ENCODE results near the gene THBD.

The THBD gene

GRCh38 chr20:23063168-23063567 lies 13.7 kb upstream of the THBD start:
- FAIRE-seq, result no peak
- DNase-seq (ENCODE audit: extremely low spot score, insufficient read length, low read depth), result no peak

GRCh38 chr20:23062632-23063031 lies 13.2 kb upstream of the THBD start:
- DNase-seq (ENCODE audit: extremely low spot score, insufficient read length, low read depth) (no peak), FAIRE-seq (no peak)

DNA sequence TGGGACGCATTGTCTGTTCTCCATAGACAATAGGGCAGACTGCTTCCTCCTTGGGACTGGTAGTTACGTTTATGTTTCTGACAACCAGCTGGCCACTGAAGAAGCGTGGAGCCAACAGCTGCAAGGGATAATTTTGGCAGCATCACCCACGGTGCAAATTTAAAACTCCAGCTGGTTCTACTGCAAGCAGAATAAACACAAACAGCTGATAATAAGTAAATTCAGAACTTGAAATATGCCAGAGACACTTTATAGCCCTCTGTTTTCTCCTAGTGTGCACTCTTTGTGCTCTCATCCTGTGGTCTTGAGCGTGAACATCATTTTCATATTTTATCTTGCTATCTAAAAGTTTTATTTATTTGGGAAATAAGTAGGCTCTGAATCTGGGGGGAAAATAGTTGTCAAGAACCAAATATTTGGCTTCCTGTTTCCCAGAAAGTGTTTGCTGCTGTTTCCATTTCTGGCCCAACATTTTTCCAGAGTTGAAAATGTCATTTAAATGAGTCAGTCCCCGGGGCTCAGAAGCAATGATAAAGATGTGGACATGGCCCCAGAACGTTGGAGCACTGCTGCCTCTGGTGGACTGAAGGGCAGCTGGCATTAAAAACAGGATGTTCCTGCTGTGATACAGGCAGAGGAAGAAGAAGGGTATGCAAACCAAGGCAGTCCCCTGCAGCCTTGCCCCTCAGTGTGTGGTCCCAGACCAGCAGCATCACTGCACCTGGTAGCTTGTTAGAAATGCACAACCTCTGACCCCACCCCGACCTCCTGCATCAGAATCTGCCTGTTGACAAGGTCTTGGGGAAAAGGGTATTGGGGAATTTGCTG lies 12.5 kb upstream of the THBD start:
- no peak for DNase-seq (ENCODE audit: extremely low spot score, insufficient read length, low read depth)
- FAIRE-seq, result no peak

- DNase-seq (ENCODE audit: extremely low spot score, insufficient read length, low read depth) (no peak), FAIRE-seq (no peak)
Measured at GRCh38 chr20:23061262-23061661, 11.8 kb upstream of the THBD start.

GRCh38 chr20:23060629-23061028 lies 11.2 kb upstream of the THBD start:
- DNase-seq (ENCODE audit: extremely low spot score, insufficient read length, low read depth) (no peak), FAIRE-seq (no peak)

DNA sequence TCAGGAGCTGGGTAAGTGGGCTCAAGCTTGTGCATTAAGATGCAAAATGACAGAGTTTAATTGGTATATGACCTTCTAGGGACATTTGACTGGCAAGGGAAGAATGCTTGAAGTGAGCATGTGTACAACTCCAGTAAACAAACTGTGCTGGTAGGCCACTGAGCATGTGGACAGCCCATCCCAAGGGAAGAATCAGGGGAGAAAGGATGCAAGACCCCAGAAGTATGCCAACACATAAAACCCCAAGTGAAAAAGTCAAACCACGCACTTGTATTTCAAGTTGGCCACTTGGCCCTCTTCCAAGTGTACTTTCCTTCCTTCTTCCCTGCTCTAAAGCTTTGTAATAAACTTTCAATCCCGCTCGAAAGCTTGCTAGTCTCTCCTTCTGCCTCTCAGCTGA lies 10.4 kb upstream of the THBD start:
- FAIRE-seq (no peak), DNase-seq (ENCODE audit: extremely low spot score, insufficient read length, low read depth) (no peak)

- FAIRE-seq, result no peak
- DNase-seq (ENCODE audit: extremely low spot score, insufficient read length, low read depth), result no peak
Measured at GRCh38 chr20:23059001-23059400, 9.5 kb upstream of the THBD start.

DNA sequence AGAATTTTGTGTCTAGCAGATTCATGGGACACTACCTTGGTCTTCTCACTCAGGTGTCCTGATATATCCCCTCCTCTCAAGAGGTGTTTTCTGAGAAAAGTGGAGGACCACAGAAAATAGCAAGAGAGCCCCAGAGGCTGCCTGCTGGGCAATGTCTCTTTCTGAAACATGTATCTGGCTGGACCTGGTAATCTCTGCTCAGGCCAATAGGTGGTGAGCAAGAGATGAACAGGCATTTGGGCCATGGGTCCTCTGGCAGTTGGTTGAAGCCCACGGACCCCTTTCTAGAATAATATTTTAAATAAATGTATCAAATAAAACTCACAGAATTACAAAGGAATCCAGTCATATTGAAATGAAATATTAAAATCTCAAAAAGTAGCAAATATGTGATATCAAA lies 8.8 kb upstream of the THBD start:
- no peak for FAIRE-seq

GRCh38 chr20:23052904-23053303 lies 3.4 kb upstream of the THBD start:
- DNase-seq (ENCODE audit: extremely low spot score, insufficient read length, low read depth), result no peak
- no peak for FAIRE-seq

More for the DNA sequence above, 8.8 kb upstream of the THBD start:
- no peak for DNase-seq (ENCODE audit: extremely low spot score, insufficient read length, low read depth)

DNA sequence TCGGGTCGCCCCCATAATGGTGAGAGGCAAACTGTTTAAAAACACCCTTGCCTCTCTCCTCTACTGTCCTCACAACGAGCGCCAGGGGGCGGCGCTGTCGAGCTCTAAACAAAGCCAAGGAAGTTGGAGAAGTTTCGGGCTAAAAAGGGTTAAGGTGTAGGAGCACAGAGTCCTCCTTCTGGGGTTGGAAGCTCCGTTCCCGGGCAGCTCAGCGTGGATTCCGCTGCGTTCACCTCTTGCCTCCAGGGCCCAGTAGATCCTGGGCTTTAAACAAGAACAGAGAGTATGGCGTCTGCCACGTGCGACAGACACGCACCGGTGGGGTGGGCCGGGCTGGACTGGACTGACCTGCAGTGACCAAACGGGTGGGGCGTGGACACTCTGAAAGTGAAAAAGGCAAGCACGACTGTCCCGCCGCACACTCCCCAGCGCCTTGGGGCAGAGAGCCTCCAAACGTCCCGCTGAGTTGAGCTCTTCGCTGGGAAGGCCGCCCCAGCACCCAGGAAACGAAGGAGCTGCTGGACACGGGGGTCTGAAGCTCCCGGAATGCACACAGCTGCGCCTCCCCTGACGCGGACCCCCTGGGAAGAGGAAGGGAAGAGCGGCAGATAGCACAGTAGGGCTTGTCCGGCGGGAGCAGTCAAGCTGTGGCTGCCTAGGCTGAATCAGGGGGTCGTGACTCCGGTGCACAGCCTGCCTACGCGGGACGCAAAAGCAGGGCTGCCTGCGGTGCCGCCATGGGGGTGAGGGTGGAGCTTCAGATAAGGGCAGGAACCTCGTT lies 1.6 kb upstream of the THBD start:
- DNase-seq (ENCODE audit: extremely low spot score, insufficient read length, low read depth) (no peak), FAIRE-seq (no peak)

GRCh38 chr20:23050076-23050838 lies 785 bp upstream of the THBD start:
- FAIRE-seq (no peak), DNase-seq (ENCODE audit: extremely low spot score, insufficient read length, low read depth) (no peak)

- FAIRE-seq (no peak), DNase-seq (ENCODE audit: extremely low spot score, insufficient read length, low read depth) (no peak)
Measured at GRCh38 chr20:23048283-23049200, 930 bp downstream of the THBD start.

DNA sequence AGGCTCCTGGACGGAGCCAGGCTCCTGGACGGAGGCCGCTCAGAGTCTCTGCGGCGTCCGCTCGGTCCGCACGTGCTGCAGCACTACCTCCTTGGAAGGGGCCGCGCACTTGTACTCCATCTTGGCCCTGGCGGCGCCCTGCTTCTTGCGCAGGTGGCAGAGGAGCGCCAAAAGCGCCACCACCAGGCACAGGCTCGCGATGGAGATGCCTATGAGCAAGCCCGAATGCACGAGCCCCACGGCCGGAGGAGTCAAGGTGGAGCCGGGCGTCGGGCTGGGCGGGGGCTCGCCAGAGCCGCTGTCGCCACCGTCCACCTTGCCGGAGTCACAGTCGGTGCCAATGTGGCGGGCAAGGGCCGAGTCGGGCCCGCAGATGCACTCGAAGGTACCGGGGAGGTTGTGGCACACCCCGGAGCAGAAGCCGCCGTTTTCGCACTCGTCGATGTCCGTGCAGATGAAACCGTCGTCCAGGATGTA lies 1.7 kb downstream of the THBD start:
- FAIRE-seq (no peak), DNase-seq (ENCODE audit: extremely low spot score, insufficient read length, low read depth) (no peak)

DNA sequence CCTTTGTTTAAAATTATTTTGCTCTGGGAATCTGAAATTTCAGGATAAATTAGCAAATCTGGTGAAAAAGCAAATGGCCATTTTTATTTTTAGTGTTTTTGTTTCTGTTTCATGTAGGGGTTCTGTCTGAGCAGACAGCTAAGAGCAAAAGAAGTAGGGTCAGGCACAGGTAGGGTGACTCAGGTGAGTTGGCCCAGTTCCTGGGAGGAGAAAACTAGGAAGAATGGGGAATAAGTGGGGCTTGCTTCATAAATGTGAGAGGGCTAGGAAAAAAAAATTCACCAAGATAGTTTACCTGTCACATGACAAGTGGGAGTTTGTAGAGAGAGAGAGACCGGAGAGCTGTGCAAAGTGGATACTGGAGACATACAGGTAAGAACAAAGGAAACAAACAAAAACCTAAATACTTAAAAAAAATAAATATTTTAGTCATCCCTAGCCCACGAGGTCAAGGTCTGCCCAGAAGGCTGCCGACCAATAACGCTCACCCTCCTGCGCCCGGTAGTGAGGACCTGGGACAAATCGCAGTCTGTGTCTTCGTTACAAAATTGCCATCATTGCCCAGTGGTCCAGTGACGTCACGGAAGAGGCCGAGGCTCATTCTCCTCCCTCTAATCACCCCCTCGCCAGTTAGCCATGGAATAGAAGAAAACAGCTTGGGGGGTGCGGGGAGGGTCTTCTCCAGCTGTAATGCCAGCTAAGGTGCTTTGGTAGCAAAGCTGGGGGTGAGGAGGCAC lies 2.3 kb downstream of the THBD start:
- no peak for FAIRE-seq
- no peak for DNase-seq (ENCODE audit: extremely low spot score, insufficient read length, low read depth)

DNA sequence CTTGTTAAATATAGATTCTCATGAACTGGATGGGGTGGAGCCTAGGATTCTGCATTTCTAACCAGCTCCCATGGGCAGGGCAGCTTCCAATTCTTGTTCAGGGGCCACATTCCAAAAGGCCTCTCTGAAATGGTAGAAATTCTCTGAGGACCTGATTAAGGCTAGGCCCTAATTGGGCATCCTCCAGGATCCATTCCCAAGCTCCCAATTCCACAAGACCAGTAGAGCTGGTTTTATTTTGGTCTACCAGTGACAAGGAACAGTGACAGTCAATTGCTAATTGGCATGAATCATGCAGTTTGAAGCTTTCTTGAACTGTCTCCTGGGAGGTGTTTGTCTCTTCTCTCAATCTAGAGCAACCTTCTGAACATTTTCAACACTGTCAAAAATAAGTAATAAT lies 3.0 kb downstream of the THBD start:
- FAIRE-seq (no peak), DNase-seq (ENCODE audit: extremely low spot score, insufficient read length, low read depth) (no peak)

- FAIRE-seq, result no peak
- no peak for DNase-seq (ENCODE audit: extremely low spot score, insufficient read length, low read depth)
Measured at GRCh38 chr20:23043376-23043775, 6.1 kb downstream of the THBD start.

DNA sequence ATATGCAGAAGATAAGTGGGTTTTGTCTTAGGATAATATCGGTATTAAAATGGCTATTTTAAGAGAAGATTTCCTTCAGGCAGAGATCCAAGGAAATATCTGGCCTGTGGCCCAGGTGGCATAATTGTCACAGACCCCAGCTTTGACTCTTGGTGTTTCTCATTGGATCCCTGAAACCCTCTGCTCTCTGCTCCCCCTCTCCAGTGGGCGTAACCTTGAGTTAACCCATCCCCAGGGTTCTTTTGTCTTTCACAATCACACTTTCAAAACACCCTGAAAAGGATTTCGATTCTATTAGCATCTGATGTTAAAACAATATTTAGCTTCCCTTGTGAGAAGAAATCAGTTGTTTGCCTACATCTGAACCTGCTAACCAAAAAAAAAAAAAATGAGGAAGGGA lies 7.2 kb downstream of the THBD start:
- DNase-seq (ENCODE audit: extremely low spot score, insufficient read length, low read depth) (no peak), FAIRE-seq (no peak)

- DNase-seq (ENCODE audit: extremely low spot score, insufficient read length, low read depth) (no peak), FAIRE-seq (no peak)
Measured at GRCh38 chr20:23039885-23040508, 9.5 kb downstream of the THBD start.
